Measurements from ENCODE around the gene YWHAE.

DNA sequence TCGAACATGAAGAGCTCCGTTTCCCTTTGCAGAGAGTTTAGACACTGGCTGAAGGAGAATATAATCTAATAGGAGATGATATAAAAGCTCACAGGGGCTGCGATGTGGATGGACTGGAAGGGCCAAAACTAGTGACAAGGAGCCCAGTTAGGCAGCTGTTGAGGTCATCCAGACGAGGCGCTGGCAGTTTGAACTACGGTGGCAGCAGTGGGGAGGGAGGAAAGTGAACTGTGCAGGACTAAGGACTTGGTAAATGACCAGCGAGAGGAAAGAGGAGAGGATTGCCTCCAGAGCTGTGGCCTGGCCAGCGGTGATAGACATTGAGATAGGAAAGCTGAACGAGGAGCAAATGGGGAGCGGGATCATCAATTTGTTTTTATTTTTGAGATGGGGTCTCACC is 14.6 kb upstream of the YWHAE start:
- TF ChIP-seq, protein P1, sequence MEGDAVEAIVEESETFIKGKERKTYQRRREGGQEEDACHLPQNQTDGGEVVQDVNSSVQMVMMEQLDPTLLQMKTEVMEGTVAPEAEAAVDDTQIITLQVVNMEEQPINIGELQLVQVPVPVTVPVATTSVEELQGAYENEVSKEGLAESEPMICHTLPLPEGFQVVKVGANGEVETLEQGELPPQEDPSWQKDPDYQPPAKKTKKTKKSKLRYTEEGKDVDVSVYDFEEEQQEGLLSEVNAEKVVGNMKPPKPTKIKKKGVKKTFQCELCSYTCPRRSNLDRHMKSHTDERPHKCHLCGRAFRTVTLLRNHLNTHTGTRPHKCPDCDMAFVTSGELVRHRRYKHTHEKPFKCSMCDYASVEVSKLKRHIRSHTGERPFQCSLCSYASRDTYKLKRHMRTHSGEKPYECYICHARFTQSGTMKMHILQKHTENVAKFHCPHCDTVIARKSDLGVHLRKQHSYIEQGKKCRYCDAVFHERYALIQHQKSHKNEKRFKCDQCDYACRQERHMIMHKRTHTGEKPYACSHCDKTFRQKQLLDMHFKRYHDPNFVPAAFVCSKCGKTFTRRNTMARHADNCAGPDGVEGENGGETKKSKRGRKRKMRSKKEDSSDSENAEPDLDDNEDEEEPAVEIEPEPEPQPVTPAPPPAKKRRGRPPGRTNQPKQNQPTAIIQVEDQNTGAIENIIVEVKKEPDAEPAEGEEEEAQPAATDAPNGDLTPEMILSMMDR (IDR thresholded peaks at IDR 0.05) = no peak
- TF ChIP-seq TCF7L2 (IDR thresholded peaks at IDR 0.05; ENCODE audit: low read depth, low read length) (no peak), SIN3A (IDR thresholded peaks at IDR 0.05; ENCODE audit: borderline replicate concordance, insufficient read depth, low read depth, low read length) (no peak)

All from Panc1 (cell line).